ENCODE data around the gene STAP1.

GRCh38 chr4:67550857-67551256, 7.7 kb upstream of the STAP1 start:
- TF ChIP-seq CREB1 (IDR thresholded peaks at IDR 0.05; ENCODE audit: low read depth) (no peak), YY1 (IDR thresholded peaks at IDR 0.05; ENCODE audit: low read depth) (no peak), MAX (IDR thresholded peaks at IDR 0.05) (no peak), TAF1 (IDR thresholded peaks at IDR 0.05; ENCODE audit: low read depth) (no peak)

Measured in Ishikawa (cell line).